ENCODE data around the gene TPCN2.
"Not testable (repeated sequence)": the region's sequence is repeated elsewhere in the genome, so short reads cannot be mapped to it uniquely, and the experiment has no call there.

The TPCN2 gene

DNA sequence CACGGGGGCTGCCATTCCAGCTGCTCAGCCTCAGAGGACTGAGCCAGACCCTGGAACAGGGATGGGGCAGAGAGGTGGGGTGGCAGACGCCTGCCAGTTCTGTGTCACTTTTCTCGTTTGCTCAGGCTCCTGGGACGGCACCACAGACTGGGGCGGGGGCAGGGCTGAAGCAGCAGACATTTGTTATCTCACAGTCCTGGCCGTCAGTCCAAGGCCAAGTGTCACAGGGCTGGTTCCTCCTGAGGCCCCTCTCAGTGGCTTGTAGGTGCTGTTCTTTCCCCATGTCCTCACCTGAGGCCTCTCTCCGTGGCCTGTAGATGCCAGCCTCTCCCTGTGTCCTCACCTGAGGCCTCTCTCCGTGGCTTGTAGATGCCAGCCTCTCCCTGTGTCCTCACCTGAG is 24.7 kb downstream of the TPCN2 start:
- TF ChIP-seq, protein P1, sequence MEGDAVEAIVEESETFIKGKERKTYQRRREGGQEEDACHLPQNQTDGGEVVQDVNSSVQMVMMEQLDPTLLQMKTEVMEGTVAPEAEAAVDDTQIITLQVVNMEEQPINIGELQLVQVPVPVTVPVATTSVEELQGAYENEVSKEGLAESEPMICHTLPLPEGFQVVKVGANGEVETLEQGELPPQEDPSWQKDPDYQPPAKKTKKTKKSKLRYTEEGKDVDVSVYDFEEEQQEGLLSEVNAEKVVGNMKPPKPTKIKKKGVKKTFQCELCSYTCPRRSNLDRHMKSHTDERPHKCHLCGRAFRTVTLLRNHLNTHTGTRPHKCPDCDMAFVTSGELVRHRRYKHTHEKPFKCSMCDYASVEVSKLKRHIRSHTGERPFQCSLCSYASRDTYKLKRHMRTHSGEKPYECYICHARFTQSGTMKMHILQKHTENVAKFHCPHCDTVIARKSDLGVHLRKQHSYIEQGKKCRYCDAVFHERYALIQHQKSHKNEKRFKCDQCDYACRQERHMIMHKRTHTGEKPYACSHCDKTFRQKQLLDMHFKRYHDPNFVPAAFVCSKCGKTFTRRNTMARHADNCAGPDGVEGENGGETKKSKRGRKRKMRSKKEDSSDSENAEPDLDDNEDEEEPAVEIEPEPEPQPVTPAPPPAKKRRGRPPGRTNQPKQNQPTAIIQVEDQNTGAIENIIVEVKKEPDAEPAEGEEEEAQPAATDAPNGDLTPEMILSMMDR (IDR thresholded peaks at IDR 0.05; ENCODE audit: low read depth, low read length), result no peak
- no peak for DNase-seq (ENCODE audit: low read depth, low spot score)
- no peak overlapping the region for H3K4me3 ChIP-seq (ENCODE audit: low read depth, low read length)
- in situ Hi-C loops (cut with HindIII; ENCODE audit: low sequenced_read_pairs), result no loop called here

DNA sequence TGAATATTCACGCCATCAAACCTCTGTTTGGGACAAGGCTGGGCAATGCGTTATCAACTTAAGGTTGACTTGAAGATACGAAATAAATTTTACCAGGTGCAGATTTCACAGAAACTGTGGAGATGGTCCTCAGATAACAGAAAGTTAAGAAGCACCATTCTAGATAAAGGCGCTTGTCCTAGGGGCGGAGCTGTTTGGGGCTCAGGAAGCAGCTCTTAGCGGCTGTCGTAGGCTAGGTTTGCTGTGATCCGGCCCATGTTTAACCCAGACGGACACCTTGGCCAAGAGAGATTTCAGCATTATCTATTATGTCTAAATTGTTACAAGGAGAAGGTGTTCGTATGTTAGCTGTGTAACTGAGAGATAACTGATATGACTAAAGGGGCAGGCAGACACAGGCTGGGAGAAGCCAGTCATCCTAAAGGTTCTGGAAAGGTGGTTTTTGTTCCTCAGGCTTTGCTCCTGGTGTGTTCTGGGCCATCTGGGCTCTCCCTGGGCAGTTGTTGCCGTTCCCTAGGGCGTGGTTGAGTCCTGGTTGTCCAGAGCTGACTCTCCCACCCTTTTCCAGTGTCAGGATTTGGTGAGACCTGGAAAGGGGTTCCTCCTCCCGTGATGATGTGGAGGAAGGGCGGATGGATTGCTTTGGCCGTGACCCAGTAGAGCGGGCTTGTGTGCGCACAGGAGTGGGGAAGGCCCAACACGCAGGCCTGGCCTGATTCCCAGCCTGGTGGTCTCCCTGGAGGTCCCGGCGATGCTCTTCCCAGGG is 25.8 kb downstream of the TPCN2 start:
- TF ChIP-seq, protein P1 (IDR thresholded peaks at IDR 0.05; ENCODE audit: low read depth, low read length), result no peak
- no peak overlapping the region for H3K4me3 ChIP-seq (ENCODE audit: low read depth, low read length)
- DNase-seq (ENCODE audit: low read depth, low spot score), result no peak
- in situ Hi-C loops (cut with HindIII; ENCODE audit: low sequenced_read_pairs), result no loop called here

DNA sequence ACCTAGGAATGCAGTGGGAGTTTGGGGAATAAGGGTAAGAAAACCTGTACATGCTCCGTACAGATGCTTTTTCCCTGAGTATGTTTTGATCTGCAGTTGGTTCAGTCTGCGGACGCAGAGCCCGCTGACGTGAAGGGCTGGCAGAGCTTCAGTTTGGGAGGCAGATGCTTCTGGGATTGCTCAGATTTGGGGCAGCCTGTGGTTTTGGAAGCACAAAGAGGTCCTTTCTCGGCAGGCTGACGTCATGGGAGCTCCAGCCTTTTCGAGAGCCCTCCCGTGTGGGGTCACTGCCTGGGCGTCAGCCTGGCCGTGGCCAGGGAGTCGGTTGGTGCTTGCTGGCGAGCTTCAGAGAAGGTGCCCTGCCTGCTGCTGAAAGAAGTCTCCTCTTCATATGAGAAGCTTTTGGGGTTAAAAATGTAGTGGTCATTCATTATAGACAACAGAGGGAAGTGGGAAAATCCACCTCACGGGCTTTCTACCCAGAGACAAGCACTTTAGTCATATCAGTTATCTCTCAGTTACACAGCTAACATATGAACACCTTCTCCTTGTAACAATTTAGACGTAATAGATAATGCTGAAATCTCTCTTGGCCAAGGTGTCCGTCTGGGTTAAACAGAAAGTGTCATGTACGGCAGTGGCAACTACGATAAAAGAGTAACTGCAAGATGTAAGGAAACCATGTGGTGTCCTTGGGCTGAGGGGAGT is 26.8 kb downstream of the TPCN2 start:
- TF ChIP-seq, protein P1 (IDR thresholded peaks at IDR 0.05; ENCODE audit: low read depth, low read length), result no peak
- no peak overlapping the region for H3K4me3 ChIP-seq (ENCODE audit: low read depth, low read length)
- peak; percentile 99 for DNase-seq (ENCODE audit: low read depth, low spot score)
- in situ Hi-C loops (cut with HindIII; ENCODE audit: low sequenced_read_pairs), result no loop called here

DNA sequence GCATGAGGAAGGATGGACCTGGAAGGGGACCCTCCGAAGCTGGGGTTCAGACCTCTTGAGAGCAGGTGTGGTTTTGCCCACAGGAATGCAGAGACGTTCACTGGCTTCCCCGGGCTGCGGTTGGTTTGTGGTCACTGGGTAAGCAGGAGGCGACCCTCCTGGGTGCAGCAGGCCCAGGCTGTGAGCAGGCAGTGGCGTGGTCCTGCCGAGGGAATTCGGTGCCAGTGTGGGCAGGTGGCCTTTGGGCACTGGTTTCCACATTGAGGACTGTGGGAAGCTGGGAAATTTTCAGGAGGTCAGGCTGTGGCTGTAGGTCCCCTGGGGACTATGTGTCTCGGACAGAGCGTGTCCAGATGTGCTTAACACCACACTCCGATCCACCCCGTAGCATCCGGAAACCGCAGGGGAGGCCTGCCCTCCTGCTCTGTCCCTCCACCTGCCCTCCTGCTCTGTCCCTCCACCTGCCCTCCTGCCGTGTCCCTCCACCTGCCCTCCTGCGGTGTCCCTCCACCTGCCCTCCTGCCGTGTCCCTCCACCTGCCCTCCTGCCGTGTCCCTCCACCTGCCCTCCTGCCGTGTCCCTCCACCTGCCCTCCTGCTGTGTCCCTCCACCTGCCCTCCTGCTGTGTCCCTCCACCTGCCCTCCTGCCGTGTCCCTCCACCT is 27.5 kb downstream of the TPCN2 start:
- in situ Hi-C loops (cut with HindIII; ENCODE audit: low sequenced_read_pairs), result no loop called here
- DNase-seq (ENCODE audit: low read depth, low spot score), result peak; percentile 82
- TF ChIP-seq, protein P1 (IDR thresholded peaks at IDR 0.05; ENCODE audit: low read depth, low read length), result no peak
- no peak overlapping the region for H3K4me3 ChIP-seq (ENCODE audit: low read depth, low read length)

DNA sequence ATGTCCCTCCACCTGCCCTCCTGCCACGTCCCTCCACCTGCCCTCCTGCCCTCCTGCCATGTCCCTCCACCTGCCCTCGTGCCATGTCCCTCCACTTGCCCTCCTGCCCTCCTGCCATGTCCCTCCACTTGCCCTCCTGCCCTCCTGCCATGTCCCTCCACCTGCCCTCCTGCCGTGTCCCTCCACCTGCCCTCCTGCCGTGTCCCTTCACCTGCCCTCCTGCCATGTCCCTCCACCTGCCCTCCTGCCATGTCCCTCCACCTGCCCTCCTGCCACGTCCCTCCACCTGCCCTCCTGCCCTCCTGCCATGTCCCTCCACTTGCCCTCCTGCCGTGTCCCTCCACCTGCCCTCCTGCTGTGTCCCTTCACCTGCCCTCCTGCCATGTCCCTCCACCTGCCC is 28.2 kb downstream of the TPCN2 start:
- in situ Hi-C loops (cut with HindIII; ENCODE audit: low sequenced_read_pairs); DNase-seq (ENCODE audit: low read depth, low spot score); H3K4me3 ChIP-seq (ENCODE audit: low read depth, low read length): not testable (repeated sequence)

DNA sequence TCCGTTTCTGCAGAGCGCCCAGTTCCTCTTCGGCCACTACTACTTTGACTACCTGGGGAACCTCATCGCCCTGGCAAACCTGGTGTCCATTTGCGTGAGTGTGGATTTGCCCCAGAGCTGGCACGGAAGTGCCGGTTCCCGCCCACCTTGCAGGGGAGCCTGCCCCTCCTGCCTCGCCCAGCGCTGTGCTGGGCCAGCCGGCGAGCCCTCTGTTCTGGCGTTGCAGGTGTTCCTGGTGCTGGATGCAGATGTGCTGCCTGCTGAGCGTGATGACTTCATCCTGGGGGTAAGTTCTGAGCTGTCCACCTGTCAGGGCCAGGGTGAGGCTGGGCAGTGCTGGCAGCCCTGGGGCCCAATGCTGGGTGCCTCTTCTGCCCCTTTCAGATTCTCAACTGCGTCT is 29.8 kb downstream of the TPCN2 start:
- H3K4me3 ChIP-seq (ENCODE audit: low read depth, low read length), result no peak overlapping the region
- TF ChIP-seq, protein P1 (IDR thresholded peaks at IDR 0.05; ENCODE audit: low read depth, low read length), result no peak
- DNase-seq (ENCODE audit: low read depth, low spot score), result no peak
- in situ Hi-C loops (cut with HindIII; ENCODE audit: low sequenced_read_pairs), result no loop called here

Data from astrocyte of the spinal cord (primary cell).